ENCODE data around the gene SART3. TPM values are rescaled to one million over a fixed set of nuclear protein-coding genes. Genes with fewer than 3 reads are reported as not detected.

The SART3 gene
- total RNA-seq, 4 donors from 2014 or later: 28.7 to 71.8 (median 53.2) TPM

DNA sequence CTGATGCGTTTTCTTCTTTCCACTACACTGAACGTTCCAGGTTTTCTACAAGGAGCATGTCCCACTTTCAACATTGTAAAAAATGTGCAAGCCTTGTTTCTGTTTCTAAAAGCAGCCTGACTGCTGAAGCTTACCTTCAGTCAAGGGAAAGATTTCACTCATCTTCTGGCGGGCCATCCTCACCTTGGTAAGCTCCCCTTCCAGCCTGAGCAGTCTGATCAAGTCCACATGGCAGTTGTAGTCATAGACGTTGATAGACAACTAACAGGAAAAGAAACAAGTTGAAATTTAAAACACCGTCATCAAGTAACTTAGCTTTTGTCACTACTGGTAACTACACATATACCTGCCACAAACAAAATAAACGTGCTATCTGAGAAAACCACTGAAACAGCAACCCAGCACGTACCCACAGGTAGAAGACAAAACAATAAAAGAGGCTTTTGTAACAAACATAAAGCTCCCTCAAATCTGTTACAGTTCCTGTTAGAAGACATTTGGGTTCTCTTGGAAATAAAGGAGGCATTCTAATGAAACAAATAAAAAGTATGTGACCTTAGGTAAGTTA is 11.9 kb downstream of the SART3 start:
- Histone ChIP-seq H3K27ac (no peak overlapping the region), H3K4me1 (peaks cover 0 to 38% (median 0%) of the 10 kb centered on the region in 3 donors), H3K36me3 (peaks cover 2 to 52% of the 10 kb centered on the region in 2 donors), H3K27me3 (no peaks in the 10 kb centered on the region), H3K4me3 (no peak overlapping the region), H3K9me3 (no peaks in the 10 kb centered on the region)
- ATAC-seq: no peak
- TF ChIP-seq POLR2AphosphoS5 (IDR thresholded peaks at IDR 0.05): no peak
- TF ChIP-seq EP300 (IDR thresholded peaks at IDR 0.05): no peak
- TF ChIP-seq POLR2A (IDR thresholded peaks at IDR 0.05): no peak
- TF ChIP-seq, protein P1, sequence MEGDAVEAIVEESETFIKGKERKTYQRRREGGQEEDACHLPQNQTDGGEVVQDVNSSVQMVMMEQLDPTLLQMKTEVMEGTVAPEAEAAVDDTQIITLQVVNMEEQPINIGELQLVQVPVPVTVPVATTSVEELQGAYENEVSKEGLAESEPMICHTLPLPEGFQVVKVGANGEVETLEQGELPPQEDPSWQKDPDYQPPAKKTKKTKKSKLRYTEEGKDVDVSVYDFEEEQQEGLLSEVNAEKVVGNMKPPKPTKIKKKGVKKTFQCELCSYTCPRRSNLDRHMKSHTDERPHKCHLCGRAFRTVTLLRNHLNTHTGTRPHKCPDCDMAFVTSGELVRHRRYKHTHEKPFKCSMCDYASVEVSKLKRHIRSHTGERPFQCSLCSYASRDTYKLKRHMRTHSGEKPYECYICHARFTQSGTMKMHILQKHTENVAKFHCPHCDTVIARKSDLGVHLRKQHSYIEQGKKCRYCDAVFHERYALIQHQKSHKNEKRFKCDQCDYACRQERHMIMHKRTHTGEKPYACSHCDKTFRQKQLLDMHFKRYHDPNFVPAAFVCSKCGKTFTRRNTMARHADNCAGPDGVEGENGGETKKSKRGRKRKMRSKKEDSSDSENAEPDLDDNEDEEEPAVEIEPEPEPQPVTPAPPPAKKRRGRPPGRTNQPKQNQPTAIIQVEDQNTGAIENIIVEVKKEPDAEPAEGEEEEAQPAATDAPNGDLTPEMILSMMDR (IDR thresholded peaks at IDR 0.05): no peak
- 65 to 84% methylated on average over 6 to 7 of the region's 7 CpGs for WGBS, 2 donors (ENCODE audit: low coverage in 1 of 2)

DNA sequence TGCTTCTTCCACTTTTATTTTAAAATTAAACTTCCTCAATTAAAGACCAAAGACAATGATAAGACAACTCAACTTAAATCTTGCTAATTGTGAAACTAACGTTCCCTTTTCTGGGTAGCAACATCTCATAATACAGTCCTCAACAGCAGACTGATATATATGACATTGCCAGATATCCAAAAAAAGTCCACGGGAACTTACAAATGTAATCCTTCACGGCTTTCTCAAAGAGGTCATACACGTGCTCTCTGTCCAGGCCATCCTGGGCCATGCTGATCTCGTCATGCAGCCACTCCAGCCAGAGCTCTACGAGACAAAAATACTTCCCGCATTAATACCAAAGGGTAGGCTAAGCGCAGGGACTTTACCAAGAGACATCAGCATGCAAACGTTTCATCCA is 13.3 kb downstream of the SART3 start:
- H3K9me3 ChIP-seq: no peaks in the 10 kb centered on the region
- whole genome bisulfite sequencing, 2 donors (ENCODE audit: low coverage in 1 of 2): 69 to 81% methylated on average over 9 of the region's 9 CpGs
- no peak for TF ChIP-seq POLR2A (IDR thresholded peaks at IDR 0.05)
- TF ChIP-seq, protein P1 (IDR thresholded peaks at IDR 0.05): no peak
- TF ChIP-seq POLR2AphosphoS5 (IDR thresholded peaks at IDR 0.05): no peak
- no peak for TF ChIP-seq EP300 (IDR thresholded peaks at IDR 0.05)
- H3K4me3 ChIP-seq: no peak overlapping the region
- H3K27me3 ChIP-seq: no peaks in the 10 kb centered on the region
- ATAC-seq: no peak
- peaks cover 0 to 24% (median 0%) of the 10 kb centered on the region in 3 donors for H3K4me1 ChIP-seq
- H3K27ac ChIP-seq: no peak overlapping the region
- peaks cover 2 to 66% of the 10 kb centered on the region in 2 donors for H3K36me3 ChIP-seq

DNA sequence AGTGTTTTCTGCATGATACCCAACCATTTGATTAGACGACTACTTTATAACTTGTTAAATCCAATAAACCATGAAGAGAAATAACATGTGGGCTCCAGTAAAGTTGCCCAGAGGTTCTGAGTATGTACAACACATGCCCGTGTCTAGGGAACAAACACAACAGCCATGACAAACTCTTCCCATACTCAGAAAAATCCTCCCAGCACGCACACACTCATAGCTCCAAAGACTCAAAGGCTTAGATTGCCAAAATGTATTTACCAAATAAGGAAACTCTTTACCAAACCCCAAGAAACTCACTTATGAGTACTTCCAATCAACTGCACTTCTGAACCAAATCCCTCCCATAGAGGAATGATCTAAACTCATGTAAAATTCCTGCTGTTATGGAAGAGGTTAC is 17.3 kb downstream of the SART3 start:
- TF ChIP-seq, protein P1 (IDR thresholded peaks at IDR 0.05): no peak
- TF ChIP-seq POLR2AphosphoS5 (IDR thresholded peaks at IDR 0.05): no peak
- TF ChIP-seq EP300 (IDR thresholded peaks at IDR 0.05): no peak
- TF ChIP-seq POLR2A (IDR thresholded peaks at IDR 0.05): no peak
- Histone ChIP-seq H3K27me3 (no peaks in the 10 kb centered on the region), H3K4me1 (peaks cover 0 to 11% (median 0%) of the 10 kb centered on the region in 3 donors), H3K36me3 (peaks cover 2 to 77% of the 10 kb centered on the region in 2 donors), H3K9me3 (no peaks in the 10 kb centered on the region), H3K27ac (no peak overlapping the region), H3K4me3 (no peak overlapping the region)
- no peak for ATAC-seq
- 86 to 91% methylated on average over 3 of the region's 3 CpGs for WGBS, 2 donors (ENCODE audit: low coverage in 1 of 2)

DNA sequence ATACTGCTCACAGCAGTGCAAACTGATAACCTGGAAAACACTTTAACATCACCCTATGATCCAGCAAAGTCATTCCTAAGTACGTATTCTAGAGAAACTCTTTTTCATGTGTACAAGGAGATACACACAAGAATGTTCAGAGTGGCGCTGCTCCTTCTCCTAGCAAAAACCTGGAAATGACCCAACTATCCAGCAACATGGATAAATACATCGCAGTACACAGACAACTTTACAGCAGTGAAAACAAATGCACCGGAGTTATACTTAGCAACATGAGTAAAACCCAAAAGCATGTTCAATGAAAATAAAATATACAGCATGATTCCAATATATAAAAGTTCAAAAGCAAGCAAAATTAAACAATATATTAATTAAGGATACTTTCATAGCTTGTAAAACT is 18.7 kb downstream of the SART3 start:
- Histone ChIP-seq H3K9me3 (no peaks in the 10 kb centered on the region), H3K4me3 (no peak overlapping the region), H3K4me1 (no peaks in the 10 kb centered on the region), H3K27me3 (no peaks in the 10 kb centered on the region), H3K36me3 (peaks cover 2 to 77% of the 10 kb centered on the region in 2 donors), H3K27ac (no peak overlapping the region)
- WGBS, 2 donors (ENCODE audit: low coverage in 1 of 2): 47 to 76% methylated on average over 4 of the region's 4 CpGs
- TF ChIP-seq, protein P1 (IDR thresholded peaks at IDR 0.05): no peak
- TF ChIP-seq POLR2A (IDR thresholded peaks at IDR 0.05) (no peak), EP300 (IDR thresholded peaks at IDR 0.05) (no peak), POLR2AphosphoS5 (IDR thresholded peaks at IDR 0.05) (no peak)
- no peak for ATAC-seq

DNA sequence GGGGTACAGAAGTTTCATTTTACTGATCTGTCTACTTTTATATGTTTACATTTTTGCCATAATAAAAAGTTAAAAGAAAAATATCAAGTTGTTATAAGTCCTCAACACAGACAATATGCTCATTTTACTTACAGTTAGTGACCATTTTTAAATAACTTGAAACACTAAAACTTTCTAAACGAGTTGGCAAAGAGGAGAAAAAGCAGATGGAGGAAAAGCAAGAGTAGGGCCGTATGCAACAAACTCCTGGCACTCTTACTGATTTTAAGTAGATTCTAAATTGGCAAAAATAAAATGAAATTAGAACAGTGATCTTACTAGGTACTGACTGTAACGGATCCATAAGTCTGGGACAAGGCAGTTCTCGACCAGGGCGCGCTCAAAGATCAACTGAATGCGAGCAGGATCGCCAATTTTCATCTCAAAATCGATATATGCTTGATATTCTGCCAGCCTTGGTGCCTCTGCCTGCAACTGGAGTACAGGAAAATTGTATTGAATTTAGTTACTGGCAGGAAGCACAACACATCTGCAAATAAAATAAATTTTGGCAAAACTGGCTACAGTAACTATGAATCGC is 22.3 kb downstream of the SART3 start:
- Histone ChIP-seq H3K27me3 (no peaks in the 10 kb centered on the region), H3K27ac (no peak overlapping the region), H3K36me3 (peaks cover 18 to 77% of the 10 kb centered on the region in 2 donors), H3K4me3 (no peak overlapping the region), H3K9me3 (no peaks in the 10 kb centered on the region), H3K4me1 (no peaks in the 10 kb centered on the region)
- TF ChIP-seq EP300 (IDR thresholded peaks at IDR 0.05) (no peak), POLR2A (IDR thresholded peaks at IDR 0.05) (no peak), POLR2AphosphoS5 (IDR thresholded peaks at IDR 0.05) (no peak)
- TF ChIP-seq, protein P1 (IDR thresholded peaks at IDR 0.05): no peak
- WGBS, 2 donors (ENCODE audit: low coverage in 1 of 2): 95 to 97% methylated on average over 9 to 10 of the region's 10 CpGs
- no peak for ATAC-seq

All from gastroesophageal sphincter (tissue), 4 donors.